ENCODE measurements around the gene RAB11FIP2.

GRCh38 chr10:117967149-117967650 lies 79.5 kb downstream of the RAB11FIP2 start:
- TF ChIP-seq CTCF (IDR thresholded peaks at IDR 0.05) (no peak), POLR2A (IDR thresholded peaks at IDR 0.05) (no peak)

All from body of pancreas (tissue), 4 donors.